ENCODE data around the gene ACTRT3. TPM values are rescaled to one million over a fixed set of nuclear protein-coding genes. Genes with fewer than 3 reads are reported as not detected.
A peak's percentile ranks its signal among the peaks of the same experiment; 100 is the strongest.

The ACTRT3 gene
- total and polyA plus RNA-seq, 2 of the 13 experiments (the other 11 are each of a cell fraction or from before 2014, with no cell fraction given) = 0.42 to 0.97 TPM

- TF ChIP-seq, protein P1, sequence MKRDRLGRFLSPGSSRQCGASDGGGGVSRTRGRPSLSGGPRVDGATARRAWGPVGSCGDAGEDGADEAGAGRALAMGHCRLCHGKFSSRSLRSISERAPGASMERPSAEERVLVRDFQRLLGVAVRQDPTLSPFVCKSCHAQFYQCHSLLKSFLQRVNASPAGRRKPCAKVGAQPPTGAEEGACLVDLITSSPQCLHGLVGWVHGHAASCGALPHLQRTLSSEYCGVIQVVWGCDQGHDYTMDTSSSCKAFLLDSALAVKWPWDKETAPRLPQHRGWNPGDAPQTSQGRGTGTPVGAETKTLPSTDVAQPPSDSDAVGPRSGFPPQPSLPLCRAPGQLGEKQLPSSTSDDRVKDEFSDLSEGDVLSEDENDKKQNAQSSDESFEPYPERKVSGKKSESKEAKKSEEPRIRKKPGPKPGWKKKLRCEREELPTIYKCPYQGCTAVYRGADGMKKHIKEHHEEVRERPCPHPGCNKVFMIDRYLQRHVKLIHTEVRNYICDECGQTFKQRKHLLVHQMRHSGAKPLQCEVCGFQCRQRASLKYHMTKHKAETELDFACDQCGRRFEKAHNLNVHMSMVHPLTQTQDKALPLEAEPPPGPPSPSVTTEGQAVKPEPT (CRISPR knock-in tag; IDR thresholded peaks at IDR 0.05; ENCODE audit: low read depth) = peak; percentile 88; the same call in 1 of the 2 replicates
- TF ChIP-seq ZNF563 (CRISPR knock-in tag; IDR thresholded peaks at IDR 0.05) (0 out of 2 replicates have a peak, but pooled peaks have one; percentile 41), TAF1 (CRISPR knock-in tag; IDR thresholded peaks at IDR 0.05) (peak; percentile 50; the same call in 1 of the 2 replicates), GATAD1 (CRISPR knock-in tag; IDR thresholded peaks at IDR 0.05) (peak; percentile 67; the same call in 1 of the 2 replicates), THAP11 (CRISPR knock-in tag; IDR thresholded peaks at IDR 0.05) (peak; percentile 77), KAT2B (IDR thresholded peaks at IDR 0.05; ENCODE audit: borderline replicate concordance, low read depth, low read length) (no peak), RBAK (CRISPR knock-in tag; IDR thresholded peaks at IDR 0.05) (no peak), PHF20 (CRISPR knock-in tag; IDR thresholded peaks at IDR 0.05) (peak; percentile 70), KLF16 (CRISPR knock-in tag; IDR thresholded peaks at IDR 0.05) (no peak), ZIK1 (CRISPR knock-in tag; IDR thresholded peaks at IDR 0.05; ENCODE audit: borderline replicate concordance, low read depth) (no peak), PHF8 (CRISPR knock-in tag; IDR thresholded peaks at IDR 0.05) (peak; percentile 75), ZNF367 (CRISPR knock-in tag; IDR thresholded peaks at IDR 0.05; ENCODE audit: borderline replicate concordance) (no peak), DPF2 (CRISPR knock-in tag; IDR thresholded peaks at IDR 0.05; ENCODE audit: borderline replicate concordance, low read depth) (no peak), ZNF766 (CRISPR knock-in tag; IDR thresholded peaks at IDR 0.05; ENCODE audit: borderline replicate concordance) (no peak), ZNF30 (CRISPR knock-in tag; IDR thresholded peaks at IDR 0.05) (no peak), ZNF101 (CRISPR knock-in tag; IDR thresholded peaks at IDR 0.05; ENCODE audit: borderline replicate concordance, low read depth) (no peak), SPEN (CRISPR knock-in tag; IDR thresholded peaks at IDR 0.05; ENCODE audit: low read depth) (peak; percentile 59), PRPF4 (IDR thresholded peaks at IDR 0.05; ENCODE audit: low read depth, low read length, poor library complexity, severe bottlenecking) (no peak), MYPOP (CRISPR knock-in tag; IDR thresholded peaks at IDR 0.05) (0 out of 2 replicates have a peak, but pooled peaks have one; percentile 53), IKZF5 (CRISPR knock-in tag; IDR thresholded peaks at IDR 0.05) (no peak), TEF (CRISPR knock-in tag; IDR thresholded peaks at IDR 0.05) (no peak)
- TF ChIP-seq, protein P2, sequence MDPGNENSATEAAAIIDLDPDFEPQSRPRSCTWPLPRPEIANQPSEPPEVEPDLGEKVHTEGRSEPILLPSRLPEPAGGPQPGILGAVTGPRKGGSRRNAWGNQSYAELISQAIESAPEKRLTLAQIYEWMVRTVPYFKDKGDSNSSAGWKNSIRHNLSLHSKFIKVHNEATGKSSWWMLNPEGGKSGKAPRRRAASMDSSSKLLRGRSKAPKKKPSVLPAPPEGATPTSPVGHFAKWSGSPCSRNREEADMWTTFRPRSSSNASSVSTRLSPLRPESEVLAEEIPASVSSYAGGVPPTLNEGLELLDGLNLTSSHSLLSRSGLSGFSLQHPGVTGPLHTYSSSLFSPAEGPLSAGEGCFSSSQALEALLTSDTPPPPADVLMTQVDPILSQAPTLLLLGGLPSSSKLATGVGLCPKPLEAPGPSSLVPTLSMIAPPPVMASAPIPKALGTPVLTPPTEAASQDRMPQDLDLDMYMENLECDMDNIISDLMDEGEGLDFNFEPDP (CRISPR knock-in tag; conservative IDR thresholded peaks at IDR 0.05) = no peak
Measured at GRCh38 chr3:169764882-169765612, 4.3 kb downstream of the ACTRT3 start, which contains the start of gene TERC (continued).
